Metanephros (tissue), 1 donor: ENCODE measurements around the gene INPP1. TPM values are rescaled to one million over a fixed set of nuclear protein-coding genes. Genes with fewer than 3 reads are reported as not detected.

ENCODE experiments used
- total RNA-seq: library from RNA; depleted of rRNA; stranded (reverse); fragments of >200 nt; gene quantifications from one replicate; pipeline ENCODE4 v1.2.3, GENCODE V29; 2014

INPP1 gene
- 16.2 TPM for total RNA-seq

GRCh38 chr2:190343536-190344275, at the start of gene INPP1:
Gene INPP1, plus strand, starts transcription at chr2:190343589. Its CDS starts 16,514 bp downstream, at chr2:190360103.

GRCh38 chr2:190319555-190320498, 23.6 kb upstream of the INPP1 start, which contains the start of gene HIBCH:
Gene HIBCH, minus strand, starts transcription at chr2:190319826. Its CDS starts 76 bp downstream, at chr2:190319750.

GRCh38 chr2:190407662-190408537, 64.5 kb downstream of the INPP1 start, which contains the start of gene MFSD6:
Gene MFSD6, plus strand, starts transcription at chr2:190408355. Its CDS starts 27,675 bp downstream, at chr2:190436030.

Other genes starting within 250 kb of the INPP1 start
- 34.7 TPM for gene HIBCH, start 23.8 kb upstream of the INPP1 start, total RNA-seq
- gene MFSD6, start 64.8 kb downstream of the INPP1 start, total RNA-seq, result 18.2 TPM
- gene NEMP2, start 191.1 kb downstream of the INPP1 start, total RNA-seq, result 6.8 TPM